ENCODE results near the gene ZNF414. TPM values are rescaled to one million over a fixed set of nuclear protein-coding genes. Genes with fewer than 3 reads are reported as not detected.
"Not testable (repeated sequence)": the region's sequence is repeated elsewhere in the genome, so short reads cannot be mapped to it uniquely, and the experiment has no call there.

The ZNF414 gene, protein sequence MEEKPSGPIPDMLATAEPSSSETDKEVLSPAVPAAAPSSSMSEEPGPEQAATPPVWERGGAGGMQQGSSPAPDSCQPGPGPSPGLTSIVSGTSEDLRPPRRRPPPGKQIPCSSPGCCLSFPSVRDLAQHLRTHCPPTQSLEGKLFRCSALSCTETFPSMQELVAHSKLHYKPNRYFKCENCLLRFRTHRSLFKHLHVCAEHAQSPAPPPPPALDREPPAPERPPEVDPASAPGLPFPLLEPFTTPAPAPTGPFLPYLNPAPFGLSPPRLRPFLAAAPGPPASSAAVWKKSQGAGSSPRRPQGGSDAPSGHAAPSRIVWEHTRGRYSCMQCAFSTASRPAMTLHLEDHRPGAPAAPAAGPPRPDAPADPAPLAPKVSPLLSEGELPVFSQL
- 1.1 and 3.8 TPM in 2 replicates for total RNA-seq (2014; rRNA removed; shearing (Covaris generic))
- polyA plus RNA-seq (2014; cell fraction: nucleus; rRNA removed), result 7.4 and 37.9 TPM in 2 replicates

DNA sequence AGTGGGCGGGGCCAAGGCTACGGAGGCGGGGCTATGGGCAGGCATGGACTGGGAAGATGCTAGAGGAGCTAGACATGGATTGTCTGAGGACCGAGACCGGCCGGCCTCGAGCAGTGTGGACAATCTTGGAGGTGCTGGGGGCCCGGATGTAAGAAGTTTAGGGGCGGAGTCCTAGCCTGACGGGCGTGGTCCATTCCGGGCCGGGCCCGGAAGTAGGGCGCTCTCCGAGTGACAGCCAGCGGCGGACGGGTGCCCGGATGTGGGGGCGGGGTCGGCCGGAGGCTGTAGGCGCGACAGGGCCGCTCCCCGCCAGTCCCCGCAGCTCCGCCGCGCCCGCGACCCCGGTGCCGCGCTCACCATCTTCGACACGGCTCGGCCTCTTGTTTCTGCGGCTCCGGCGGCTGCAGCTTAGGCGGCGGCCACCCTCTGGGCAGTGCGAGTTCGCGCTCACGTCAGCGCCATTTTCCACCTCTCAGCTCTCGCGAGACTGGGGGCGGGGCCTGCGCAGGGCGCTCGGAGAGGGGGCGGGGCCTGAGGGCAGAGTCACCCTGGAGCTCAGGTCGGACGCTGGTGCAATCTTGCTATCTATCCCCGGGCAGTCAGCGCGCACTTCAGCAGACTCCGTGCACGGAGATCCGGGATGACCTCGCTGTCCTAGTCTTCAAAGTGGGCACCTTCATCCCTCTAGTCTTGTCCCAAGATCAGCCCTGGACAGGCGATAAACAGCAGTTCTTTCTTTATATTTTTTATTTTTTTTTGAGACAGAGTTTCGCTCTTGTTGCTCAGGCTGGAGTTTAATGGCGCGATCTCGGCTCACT is at the start of gene ZNF414:
Gene ZNF414, minus strand, starts transcription at position 481 of the 818 bp plus-strand sequence. Its CDS starts 121 bp downstream, at position 360.
- peak; percentile 93 for DNase-seq (ENCODE audit: extremely low read depth, low read depth)

GRCh38 chr19:8561075-8561764 is 47.3 kb upstream of the ZNF414 start:
- DNase-seq (ENCODE audit: extremely low read depth, low read depth), result no peak

GRCh38 chr19:8558325-8558724 is 44.4 kb upstream of the ZNF414 start:
- no peak for DNase-seq (ENCODE audit: extremely low read depth, low read depth)

DNA sequence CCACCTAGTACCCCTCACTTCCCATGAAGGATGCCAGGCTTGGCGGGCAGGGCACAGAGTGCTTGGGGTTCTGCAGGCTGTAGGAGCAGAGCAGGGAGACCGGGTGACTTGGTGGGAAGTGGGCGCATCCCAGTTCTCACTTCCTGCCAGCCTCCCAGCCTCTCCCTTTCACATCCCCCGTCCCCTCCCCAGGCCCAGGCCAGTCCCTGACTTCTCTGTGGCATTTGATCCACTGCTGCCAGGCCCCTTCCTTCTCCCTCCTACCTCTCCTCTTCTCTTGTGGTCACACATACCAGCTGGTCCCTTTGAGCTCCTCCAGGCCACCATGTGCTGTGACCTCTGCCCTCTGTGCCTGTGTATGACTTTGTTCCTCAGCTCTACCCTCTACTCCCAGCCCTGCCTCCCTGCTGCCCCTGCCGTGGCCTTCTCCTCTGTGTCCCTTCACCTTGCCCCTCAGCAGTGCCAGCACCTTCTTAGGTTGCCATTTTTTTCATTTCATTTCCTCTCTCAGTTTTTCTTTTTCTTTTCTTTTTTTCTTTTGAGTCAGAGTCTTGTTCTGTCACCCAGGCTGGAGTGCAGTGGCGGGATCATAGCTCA is 43.8 kb upstream of the ZNF414 start:
- no peak for DNase-seq (ENCODE audit: extremely low read depth, low read depth)

DNA sequence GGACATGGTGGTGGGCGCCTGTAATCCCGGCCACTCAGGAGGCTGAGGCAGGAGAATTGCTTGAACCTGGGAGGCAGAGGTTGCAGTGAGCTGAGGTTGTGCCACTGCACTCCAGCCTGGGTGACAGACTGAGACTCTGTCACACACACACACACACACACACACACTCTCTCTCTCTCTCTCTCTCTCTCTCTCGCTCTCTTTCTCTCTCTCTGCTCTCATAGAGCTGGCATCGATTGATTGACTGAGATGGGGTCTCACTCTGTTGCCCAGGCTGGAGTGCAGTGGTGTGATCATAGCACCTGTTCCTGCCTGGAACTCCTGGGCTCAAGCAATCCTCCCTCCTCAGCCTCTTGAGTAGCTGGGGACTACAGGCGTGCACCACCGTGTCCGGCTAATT is 39.8 kb upstream of the ZNF414 start:
- DNase-seq (ENCODE audit: extremely low read depth, low read depth), result not testable (repeated sequence)

DNA sequence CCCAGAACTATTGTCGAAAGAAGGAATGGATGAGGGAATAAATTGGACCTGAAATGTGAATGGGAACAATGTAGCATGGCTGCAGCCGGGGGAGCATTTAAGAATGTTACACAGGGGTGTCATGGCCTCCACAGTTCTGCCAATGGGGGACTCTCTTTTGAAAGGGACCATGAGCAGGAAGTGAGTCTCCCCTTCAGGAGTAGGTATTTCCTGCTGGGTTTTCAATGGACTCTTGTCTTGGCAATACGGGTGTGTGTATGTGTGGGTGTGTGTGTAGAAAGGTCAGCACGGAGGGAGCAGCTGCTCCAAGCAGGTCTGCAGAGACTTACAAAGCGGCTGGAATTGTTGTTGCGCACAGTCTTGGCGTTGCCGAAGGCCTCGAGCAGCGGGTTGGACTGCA is 38.8 kb upstream of the ZNF414 start:
- no peak for DNase-seq (ENCODE audit: extremely low read depth, low read depth)

DNA sequence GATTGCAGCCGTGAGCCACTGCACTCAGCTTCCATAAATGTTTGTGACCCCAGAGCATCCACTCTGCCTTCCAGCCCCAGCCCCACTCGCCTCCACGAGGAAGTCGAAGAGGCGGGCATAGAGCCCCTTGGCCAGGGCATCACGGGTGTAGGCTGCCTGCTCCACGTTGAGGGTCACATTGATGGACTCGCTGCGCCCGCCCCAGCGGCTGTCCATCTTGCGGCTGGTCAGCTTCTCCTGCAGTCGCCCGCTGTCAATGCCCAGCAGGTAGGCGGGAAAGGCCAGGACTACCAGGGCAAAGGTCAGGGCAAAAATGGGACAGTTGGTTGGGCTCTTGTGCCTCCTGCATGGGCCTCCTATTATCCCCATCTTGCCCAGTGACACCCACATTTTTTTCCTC is 36.1 kb upstream of the ZNF414 start:
- DNase-seq (ENCODE audit: extremely low read depth, low read depth), result no peak

DNA sequence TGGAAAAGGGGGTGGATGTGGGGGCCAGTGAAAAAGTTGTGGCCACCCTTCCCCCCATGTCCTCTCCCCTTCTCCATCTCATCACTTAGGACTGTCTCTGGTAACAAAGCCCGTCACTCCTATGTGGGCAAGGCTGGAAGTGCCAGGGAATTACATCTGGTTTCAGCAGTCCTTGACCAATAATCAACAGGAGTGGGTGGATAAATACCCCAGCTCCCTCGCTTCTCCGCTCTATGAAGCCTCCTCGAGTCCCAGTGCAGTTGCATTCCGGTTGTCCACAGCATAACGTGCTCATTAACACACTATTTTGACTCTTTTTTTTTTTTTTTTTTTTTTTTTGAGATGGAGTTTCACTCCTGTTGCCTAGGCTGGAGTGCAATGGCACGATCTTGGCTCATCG is 31.8 kb upstream of the ZNF414 start:
- DNase-seq (ENCODE audit: extremely low read depth, low read depth), result no peak

DNA sequence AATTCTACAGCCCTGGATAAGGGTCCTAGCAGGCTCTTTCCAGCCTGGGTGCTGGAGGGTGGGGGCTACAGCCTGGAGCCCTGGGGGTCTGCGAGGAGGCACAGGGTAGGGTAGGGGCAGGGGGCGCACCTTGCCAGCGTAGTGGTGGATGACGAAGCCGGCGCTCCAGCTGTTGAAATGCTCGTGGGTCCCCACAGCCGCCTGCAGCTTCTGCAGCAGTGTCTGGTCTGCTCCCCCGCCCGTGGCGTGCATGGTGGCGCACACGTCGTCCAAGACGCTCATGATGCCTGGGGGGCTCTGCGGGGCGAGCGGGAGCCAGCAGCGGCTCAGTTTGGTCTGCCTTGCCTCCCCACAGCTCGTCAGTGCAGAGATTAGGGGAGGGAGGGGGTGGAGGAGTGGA is 30.2 kb upstream of the ZNF414 start:
- DNase-seq (ENCODE audit: extremely low read depth, low read depth), result no peak

- DNase-seq (ENCODE audit: extremely low read depth, low read depth), result no peak
Observed at GRCh38 chr19:8539621-8540149, 25.7 kb upstream of the ZNF414 start.

DNA sequence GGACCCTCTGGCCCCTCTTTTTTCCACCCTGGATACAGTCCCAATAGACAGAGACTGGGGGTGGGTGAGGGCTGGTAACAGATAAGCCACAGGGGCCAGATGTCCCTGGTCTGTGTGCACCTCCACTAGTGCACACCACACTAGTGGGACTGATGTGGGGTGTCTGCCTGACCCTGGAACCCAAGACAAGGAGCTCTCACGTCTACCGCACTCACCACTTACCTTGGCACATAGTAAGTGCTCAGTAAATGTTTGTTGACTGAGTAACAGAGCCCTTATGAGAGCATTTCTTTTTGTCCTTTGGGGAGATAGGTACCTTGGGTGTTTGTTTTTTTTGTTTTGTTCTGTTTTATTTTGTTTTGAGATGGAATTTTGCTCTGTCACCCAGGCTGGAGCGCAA is 23.1 kb upstream of the ZNF414 start:
- no peak for DNase-seq (ENCODE audit: extremely low read depth, low read depth)

DNA sequence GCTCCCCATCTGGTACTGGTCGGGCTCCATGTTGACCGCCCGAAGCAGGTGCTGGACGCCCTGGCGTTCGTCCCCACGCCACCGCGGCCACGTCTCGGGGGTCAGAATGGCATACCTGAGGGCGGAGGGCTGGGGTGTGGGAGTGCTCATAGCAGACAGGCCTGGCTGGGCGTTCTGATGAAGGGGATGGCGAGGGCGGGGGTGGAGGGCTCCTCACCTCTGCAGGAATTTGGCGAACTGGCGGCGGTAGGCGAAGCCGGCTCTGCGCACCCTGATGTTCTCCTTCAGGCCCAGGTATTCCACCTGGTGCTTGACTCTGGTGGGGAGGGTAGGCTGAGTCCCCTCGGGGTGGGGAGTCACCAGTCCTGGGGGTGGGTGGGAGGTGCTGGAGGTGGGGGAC is 22.3 kb upstream of the ZNF414 start:
- no peak for DNase-seq (ENCODE audit: extremely low read depth, low read depth)

DNA sequence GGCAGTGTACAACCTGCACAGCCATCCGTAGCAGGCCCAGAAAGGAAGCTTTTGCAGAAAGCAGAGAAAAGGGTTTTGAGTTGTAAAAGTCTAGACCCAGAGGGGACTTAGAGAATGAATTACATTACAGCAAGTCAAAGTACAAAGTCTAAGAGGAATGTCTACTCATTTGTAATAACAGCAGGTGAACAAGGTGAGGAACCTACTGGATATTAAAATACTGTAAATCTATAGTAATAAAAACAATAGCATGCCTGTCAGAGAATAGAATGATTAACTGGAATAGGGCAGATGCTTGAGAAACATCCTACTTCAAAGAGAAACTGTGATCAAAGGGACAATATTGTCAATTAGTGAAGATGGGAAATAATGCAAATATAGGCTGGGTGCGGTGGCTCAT is 18.3 kb upstream of the ZNF414 start:
- DNase-seq (ENCODE audit: extremely low read depth, low read depth), result no peak

DNA sequence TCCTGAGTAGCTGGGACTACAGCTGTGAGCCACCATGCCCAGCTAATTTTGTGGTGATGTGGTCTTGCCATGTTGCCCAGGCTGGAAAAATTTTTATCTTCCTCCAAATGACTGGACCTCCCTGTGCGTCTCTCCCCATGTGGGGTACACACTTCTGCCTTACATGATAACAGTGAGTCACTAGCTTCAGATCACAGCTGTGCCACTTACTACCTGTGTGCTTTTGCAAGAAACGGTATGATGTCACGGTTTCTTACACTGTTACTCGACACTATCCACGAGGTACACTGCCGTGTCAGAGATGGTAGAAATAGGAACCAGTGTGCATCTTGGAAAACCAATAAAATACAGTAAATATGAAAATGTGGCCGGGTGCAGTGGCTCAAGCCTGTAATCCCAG is 17.5 kb upstream of the ZNF414 start:
- DNase-seq (ENCODE audit: extremely low read depth, low read depth), result no peak

DNA sequence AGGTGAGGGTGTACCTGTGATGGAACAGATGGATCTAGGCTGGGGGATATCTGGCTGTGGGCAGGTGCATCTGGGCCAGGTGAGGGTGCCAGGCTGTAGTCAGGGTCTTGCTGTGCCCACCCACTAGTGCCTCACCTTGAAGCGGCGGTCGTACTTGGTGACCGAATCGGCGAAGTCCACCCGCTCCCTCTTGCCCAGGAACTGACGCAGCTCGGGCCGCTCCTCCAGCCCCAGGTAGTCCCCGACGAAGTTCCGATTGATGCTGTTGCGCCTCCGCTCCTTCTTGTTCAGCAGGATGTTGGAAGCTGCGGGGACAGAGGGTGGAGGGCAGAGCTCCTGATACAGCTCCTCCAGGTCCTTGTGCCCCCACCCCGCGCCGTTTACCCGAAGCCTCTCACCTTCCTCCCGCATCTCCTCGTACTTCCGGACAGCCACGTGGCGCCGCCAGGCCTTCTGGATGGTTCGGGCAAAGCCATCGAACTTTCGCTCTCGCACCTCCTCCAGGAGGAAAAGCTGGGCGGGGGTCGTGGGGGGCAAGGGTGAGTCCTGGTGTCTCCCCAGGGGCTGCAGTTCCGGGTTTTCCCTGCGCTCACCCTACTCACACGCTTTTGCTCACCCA is 16.2 kb upstream of the ZNF414 start:
- DNase-seq (ENCODE audit: extremely low read depth, low read depth), result no peak

GRCh38 chr19:8529369-8530006 is 15.5 kb upstream of the ZNF414 start:
- DNase-seq (ENCODE audit: extremely low read depth, low read depth), result no peak

DNA sequence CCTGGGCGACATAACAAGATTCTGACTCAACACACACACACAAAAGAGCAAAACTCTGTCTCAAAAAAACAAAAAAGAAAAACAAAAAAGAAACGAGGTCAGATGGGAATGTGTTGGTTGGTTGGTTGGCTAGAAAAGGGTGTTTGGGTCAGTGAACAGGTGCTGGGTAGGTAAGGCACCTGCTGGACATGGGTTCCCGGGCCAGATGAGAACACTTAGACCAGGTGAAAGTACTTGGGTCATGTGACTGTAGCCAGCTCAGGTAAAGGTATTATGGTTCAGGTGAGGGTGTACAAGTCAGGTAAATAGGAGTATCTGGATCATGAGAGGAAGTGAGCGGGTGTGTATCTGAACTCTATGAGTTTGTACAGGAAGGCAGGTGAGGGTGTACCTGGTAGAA is 14.5 kb upstream of the ZNF414 start:
- no peak for DNase-seq (ENCODE audit: extremely low read depth, low read depth)

GRCh38 chr19:8526345-8527091 is 12.6 kb upstream of the ZNF414 start:
- DNase-seq (ENCODE audit: extremely low read depth, low read depth), result peak; percentile 86

- no peak for DNase-seq (ENCODE audit: extremely low read depth, low read depth)
Observed at GRCh38 chr19:8525401-8525684, 11.4 kb upstream of the ZNF414 start.
